Skeletal muscle cell (primary cell): ENCODE results near the gene MATN1.

Experiments used
- DNase-seq: peaks from one replicate; pipeline ENCODE4 v3.0.0-alpha.2; 2010; ENCODE audit warnings: low read depth
- H3K4me3 ChIP-seq: 2 replicates; pipeline ENCODE4 v1.5.1; 2011; ENCODE audit warnings: low read depth, mild to moderate bottlenecking, control low read depth, low read length, moderate library complexity

The MATN1 gene

GRCh38 chr1:30746212-30747032, 23.0 kb upstream of the MATN1 start:
- H3K4me3 ChIP-seq, result no peak overlapping the region
- DNase-seq, result no peak

- no peak for DNase-seq
- H3K4me3 ChIP-seq, result no peak overlapping the region
Measured at GRCh38 chr1:30745834-30746208, 22.4 kb upstream of the MATN1 start.

GRCh38 chr1:30745156-30745833, 21.9 kb upstream of the MATN1 start:
- no peak for DNase-seq
- H3K4me3 ChIP-seq, result no peak overlapping the region

GRCh38 chr1:30744060-30744756, 20.8 kb upstream of the MATN1 start:
- DNase-seq, result no peak
- no peak overlapping the region for H3K4me3 ChIP-seq

DNA sequence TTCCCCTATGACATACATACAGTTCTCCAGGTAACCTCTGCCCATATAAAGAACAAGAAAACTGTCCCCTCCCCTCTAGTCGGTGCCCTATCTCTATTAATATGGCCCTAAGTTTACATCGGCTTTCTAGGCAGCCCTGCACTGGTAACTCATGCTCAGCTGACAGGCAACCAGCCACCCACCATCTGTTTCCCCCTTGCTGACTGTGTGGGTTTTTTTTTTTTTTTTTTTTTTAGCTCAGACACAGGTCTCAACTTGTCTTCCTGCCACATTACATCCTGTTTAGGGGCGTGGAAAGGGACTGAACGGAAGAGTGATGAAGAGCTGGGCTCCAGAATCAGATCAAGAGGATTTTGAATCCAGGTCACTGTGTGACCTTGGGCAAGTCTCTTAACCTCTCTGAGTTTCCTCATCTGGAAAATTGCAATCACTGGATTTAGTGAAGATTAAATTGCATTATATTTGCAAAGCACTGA, 20.2 kb upstream of the MATN1 start:
- no peak overlapping the region for H3K4me3 ChIP-seq
- no peak for DNase-seq

GRCh38 chr1:30742963-30743559, 19.7 kb upstream of the MATN1 start:
- DNase-seq, result no peak
- no peak overlapping the region for H3K4me3 ChIP-seq

- DNase-seq, result no peak
- H3K4me3 ChIP-seq, result no peak overlapping the region
Measured at GRCh38 chr1:30742300-30742962, 19.0 kb upstream of the MATN1 start.

- DNase-seq, result no peak
- H3K4me3 ChIP-seq, result no peak overlapping the region
Measured at GRCh38 chr1:30741239-30741894, 18.0 kb upstream of the MATN1 start.

GRCh38 chr1:30740251-30741238, 17.2 kb upstream of the MATN1 start:
- H3K4me3 ChIP-seq, result no peak overlapping the region
- DNase-seq, result no peak

- no peak overlapping the region for H3K4me3 ChIP-seq
- no peak for DNase-seq
Measured at GRCh38 chr1:30739601-30740000, 16.2 kb upstream of the MATN1 start.

- no peak overlapping the region for H3K4me3 ChIP-seq
- no peak for DNase-seq
Measured at GRCh38 chr1:30738715-30739559, 15.6 kb upstream of the MATN1 start.

DNA sequence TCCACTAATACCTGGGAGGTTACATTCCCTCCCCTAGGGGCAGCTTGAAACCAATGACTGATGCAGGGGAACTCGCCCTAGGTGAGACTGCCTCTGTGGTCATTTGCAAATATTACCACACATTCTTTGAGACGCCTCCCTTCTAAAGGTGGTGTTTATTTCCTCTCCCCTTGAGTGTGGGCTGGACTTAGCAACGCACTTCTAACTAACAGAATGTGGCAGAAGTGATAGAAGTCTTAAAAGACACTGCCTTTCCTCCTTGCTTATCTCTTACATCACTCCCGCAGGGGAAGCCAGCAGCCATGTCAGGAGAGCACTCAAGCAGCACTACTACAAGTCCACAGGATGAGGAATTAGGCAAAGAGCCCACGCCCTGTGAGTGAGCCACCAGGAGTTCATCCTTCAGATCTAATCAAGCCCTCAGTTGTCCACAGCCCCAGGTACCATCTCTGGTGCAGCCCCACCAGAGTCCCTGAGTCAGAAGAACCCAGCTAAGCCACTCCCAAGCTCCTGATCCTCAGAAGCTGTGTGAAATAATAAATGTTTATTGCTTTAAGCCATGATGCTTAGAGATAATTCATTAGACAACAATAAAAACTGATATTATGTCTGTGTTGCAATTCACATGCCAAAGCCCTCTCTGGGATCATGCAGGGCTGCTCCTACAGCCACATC, 14.8 kb upstream of the MATN1 start:
- DNase-seq, result no peak
- H3K4me3 ChIP-seq, result no peak overlapping the region

GRCh38 chr1:30737357-30738039, 14.1 kb upstream of the MATN1 start:
- no peak overlapping the region for H3K4me3 ChIP-seq
- DNase-seq, result no peak

- H3K4me3 ChIP-seq, result no peak overlapping the region
- no peak for DNase-seq
Measured at GRCh38 chr1:30735668-30736498, 12.5 kb upstream of the MATN1 start.

DNA sequence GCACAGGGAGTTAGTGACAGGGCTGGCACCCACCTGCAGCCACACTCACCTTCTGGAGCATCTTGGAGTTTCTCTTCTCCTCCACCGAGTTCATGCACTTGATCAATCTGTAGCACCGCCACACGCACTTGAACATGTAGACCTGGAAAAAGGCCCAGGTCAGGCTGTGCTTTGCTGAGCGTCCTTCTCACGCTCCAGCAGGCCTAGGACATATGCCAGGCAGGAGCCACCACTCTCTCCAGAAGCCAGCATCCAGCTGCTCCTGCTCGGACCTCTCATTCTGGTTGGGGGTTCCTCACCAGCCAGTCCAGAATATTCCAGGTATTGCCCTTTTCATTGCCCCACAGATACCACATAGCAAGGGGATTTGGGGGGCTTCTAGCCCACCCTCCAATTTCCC, 11.7 kb upstream of the MATN1 start:
- no peak overlapping the region for H3K4me3 ChIP-seq
- no peak for DNase-seq
